Measurements from ENCODE around the gene PTCD2. TPM values are rescaled to one million over a fixed set of nuclear protein-coding genes. Genes with fewer than 3 reads are reported as not detected.

The PTCD2 gene
- total RNA-seq, 1 donor from 2014 or later, result 6.9 TPM

GRCh38 chr5:72412283-72413055, 92.3 kb downstream of the PTCD2 start:
- H3K9me3 ChIP-seq, result no peaks in the 10 kb centered on the region
- H3K27ac ChIP-seq, result no peak overlapping the region
- TF ChIP-seq CTCF (IDR thresholded peaks at IDR 0.05), result no peak
- no peak for TF ChIP-seq POLR2AphosphoS5 (IDR thresholded peaks at IDR 0.05; ENCODE audit: insufficient read depth in 1 of 2, low read depth in 1 of 2)
- no peak for TF ChIP-seq POLR2A (IDR thresholded peaks at IDR 0.05)
- H3K27me3 ChIP-seq, result no peaks in the 10 kb centered on the region
- no peaks in the 10 kb centered on the region for H3K4me1 ChIP-seq
- no peak for DNase-seq (ENCODE audit: extremely low spot score in 2 of 2)
- H3K4me3 ChIP-seq, result no peak overlapping the region
- intact Hi-C loops (cut with DNase I), result no loop called here
- no peaks in the 10 kb centered on the region for H3K36me3 ChIP-seq

- TF ChIP-seq CTCF (IDR thresholded peaks at IDR 0.05) (no peak), POLR2AphosphoS5 (IDR thresholded peaks at IDR 0.05; ENCODE audit: insufficient read depth in 1 of 2, low read depth in 1 of 2) (no peak), POLR2A (IDR thresholded peaks at IDR 0.05) (no peak)
These were observed 95.6 kb downstream of the PTCD2 start for GRCh38 chr5:72415616-72416325.

DNA sequence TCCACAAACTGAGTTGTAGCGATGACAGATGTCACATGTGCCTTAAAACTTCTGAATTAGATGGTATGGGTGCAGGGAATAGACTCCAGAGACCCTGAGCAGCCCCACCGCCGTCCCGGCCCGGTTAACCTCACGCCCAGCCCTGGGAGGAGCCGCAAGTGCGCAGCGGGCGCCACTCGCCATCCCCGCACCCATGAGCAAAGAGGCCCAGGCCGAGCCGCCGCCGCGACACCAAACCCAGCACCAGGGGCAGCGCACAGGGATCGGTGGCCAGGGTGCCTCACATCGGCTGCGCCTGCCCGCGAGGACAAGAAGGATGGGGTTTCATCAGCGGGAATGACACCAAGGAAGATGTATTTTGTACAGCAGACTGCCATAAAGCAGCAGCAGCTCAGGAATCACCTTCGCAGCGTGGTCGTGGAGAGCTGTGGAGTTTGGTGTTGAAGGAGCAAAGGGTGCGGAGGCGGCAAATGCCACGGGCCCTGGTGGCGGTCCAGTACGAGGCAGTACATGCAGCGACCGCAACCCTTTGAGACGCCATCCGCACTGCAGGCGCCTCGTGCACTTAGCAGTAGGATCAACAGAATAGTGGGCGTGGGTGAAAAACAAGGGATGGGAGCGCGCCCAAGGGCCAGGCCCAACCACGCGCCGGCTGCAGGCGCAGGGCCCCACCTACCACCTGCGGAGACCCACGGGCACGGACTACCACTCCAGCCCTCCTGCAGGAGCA, 97.3 kb downstream of the PTCD2 start:
- H3K4me1 ChIP-seq, result no peaks in the 10 kb centered on the region
- no peak overlapping the region for H3K27ac ChIP-seq
- H3K27me3 ChIP-seq, result no peaks in the 10 kb centered on the region
- TF ChIP-seq POLR2AphosphoS5 (IDR thresholded peaks at IDR 0.05; ENCODE audit: insufficient read depth in 1 of 2, low read depth in 1 of 2) (no peak), CTCF (IDR thresholded peaks at IDR 0.05) (no peak), POLR2A (IDR thresholded peaks at IDR 0.05) (no peak)
- intact Hi-C loops (cut with DNase I), result no loop called here
- DNase-seq (ENCODE audit: extremely low spot score in 2 of 2), result no peak
- H3K4me3 ChIP-seq, result no peak overlapping the region
- H3K36me3 ChIP-seq, result no peaks in the 10 kb centered on the region
- no peaks in the 10 kb centered on the region for H3K9me3 ChIP-seq

More at GRCh38 chr5:72415616-72416325, 95.6 kb downstream of the PTCD2 start:
- no peak for DNase-seq (ENCODE audit: extremely low spot score in 2 of 2)
- H3K27me3 ChIP-seq, result no peaks in the 10 kb centered on the region
- H3K9me3 ChIP-seq, result no peaks in the 10 kb centered on the region
- no peaks in the 10 kb centered on the region for H3K4me1 ChIP-seq
- intact Hi-C loops (cut with DNase I), result no loop called here
- no peak overlapping the region for H3K4me3 ChIP-seq
- H3K36me3 ChIP-seq, result no peaks in the 10 kb centered on the region
- H3K27ac ChIP-seq, result no peak overlapping the region

Small RNA genes lying within 50 kb of the gene (small RNA-seq; reads per million reads assigned to genes)
- not detected for gene RN7SL153P

Other genes with a start within 250 kb of the PTCD2 start
- 386 TPM for gene MAP1B, start 212.9 kb upstream of the PTCD2 start, total RNA-seq
- 44.9 TPM for gene MRPS27, start 133 bp upstream of the PTCD2 start, total RNA-seq
- gene ZNF366, start 187.0 kb downstream of the PTCD2 start, total RNA-seq, result 3.2 TPM